Stimulated activated CD4-positive, alpha-beta T cell treated with anti-CD3 and anti-CD28 coated beads, Interleukin-2, amount 100 ng/mL, for 4 hours (primary cell): Measurements from ENCODE around the gene FOXP1.

Experiments used
- DNase-seq: peaks from one replicate; pipeline ENCODE4 v3.0.0-alpha.2; 2020; ENCODE audit warnings: low read depth

Gene FOXP1

GRCh38 chr3:71586810-71587242 lies 3.3 kb upstream of the FOXP1 start:
- DNase-seq: no peak

- peak; percentile 23 for DNase-seq
These were observed 2.6 kb upstream of the FOXP1 start for GRCh38 chr3:71585887-71586809.

- no peak for DNase-seq
These were observed 1.6 kb upstream of the FOXP1 start for GRCh38 chr3:71585131-71585530.

GRCh38 chr3:71584394-71585011 lies 975 bp upstream of the FOXP1 start:
- DNase-seq: peak; percentile 39

GRCh38 chr3:71582612-71583565 lies 639 bp downstream of the FOXP1 start:
- DNase-seq: peak; percentile 74

- DNase-seq: peak; percentile 37
These were observed 1.4 kb downstream of the FOXP1 start for GRCh38 chr3:71582036-71582611.

- DNase-seq: peak; percentile 6
These were observed 2.0 kb downstream of the FOXP1 start for GRCh38 chr3:71581457-71582035.

- DNase-seq: no peak
These were observed 2.7 kb downstream of the FOXP1 start for GRCh38 chr3:71580636-71581456.

- no peak for DNase-seq
These were observed 3.6 kb downstream of the FOXP1 start for GRCh38 chr3:71579935-71580406.

GRCh38 chr3:71579326-71579934 lies 4.1 kb downstream of the FOXP1 start:
- no peak for DNase-seq

- DNase-seq: no peak
These were observed 5.3 kb downstream of the FOXP1 start for GRCh38 chr3:71578054-71578751.

GRCh38 chr3:71577011-71577410 lies 6.5 kb downstream of the FOXP1 start:
- no peak for DNase-seq

- no peak for DNase-seq
These were observed 8.1 kb downstream of the FOXP1 start for GRCh38 chr3:71575433-71575832.

GRCh38 chr3:71573181-71573580 lies 10.3 kb downstream of the FOXP1 start:
- no peak for DNase-seq

- no peak for DNase-seq
These were observed 13.0 kb downstream of the FOXP1 start for GRCh38 chr3:71570546-71570945.

- no peak for DNase-seq
These were observed 15.3 kb downstream of the FOXP1 start for GRCh38 chr3:71568207-71568606.

GRCh38 chr3:71566776-71567175 lies 16.8 kb downstream of the FOXP1 start:
- no peak for DNase-seq

GRCh38 chr3:71565976-71566375 lies 17.6 kb downstream of the FOXP1 start:
- no peak for DNase-seq

GRCh38 chr3:71565316-71565715 lies 18.2 kb downstream of the FOXP1 start:
- no peak for DNase-seq
